ENCODE results near the gene NEUROD6. TPM values are rescaled to one million over a fixed set of nuclear protein-coding genes. Genes with fewer than 3 reads are reported as not detected.

The NEUROD6 gene
- polyA plus RNA-seq, 5 donors, result 0.12 to 0.22 TPM; not detected in 3

Other genes starting within 250 kb of the NEUROD6 start
- gene ITPRID1, start 173.4 kb upstream of the NEUROD6 start, polyA plus RNA-seq (ENCODE audit: insufficient read depth in 1 of 5, insufficient read length in 5 of 5, low replicate concordance in 1 of 5), result under 1 TPM; 0.04 to 0.09 (median 0.06) TPM